ENCODE measurements around the gene MUC4.
"Not testable (repeated sequence)": the region's sequence is repeated elsewhere in the genome, so short reads cannot be mapped to it uniquely, and the experiment has no call there.

MUC4 gene

GRCh38 chr3:195762611-195763010, 49.1 kb downstream of the MUC4 start:
- DNase-seq (ENCODE audit: low read depth in 2 of 2): no peak

GRCh38 chr3:195762249-195762585, 49.5 kb downstream of the MUC4 start:
- no peak for DNase-seq (ENCODE audit: low read depth in 2 of 2)

- DNase-seq (ENCODE audit: low read depth in 2 of 2): no peak
These were observed 50.0 kb downstream of the MUC4 start for GRCh38 chr3:195761567-195762248.

DNA sequence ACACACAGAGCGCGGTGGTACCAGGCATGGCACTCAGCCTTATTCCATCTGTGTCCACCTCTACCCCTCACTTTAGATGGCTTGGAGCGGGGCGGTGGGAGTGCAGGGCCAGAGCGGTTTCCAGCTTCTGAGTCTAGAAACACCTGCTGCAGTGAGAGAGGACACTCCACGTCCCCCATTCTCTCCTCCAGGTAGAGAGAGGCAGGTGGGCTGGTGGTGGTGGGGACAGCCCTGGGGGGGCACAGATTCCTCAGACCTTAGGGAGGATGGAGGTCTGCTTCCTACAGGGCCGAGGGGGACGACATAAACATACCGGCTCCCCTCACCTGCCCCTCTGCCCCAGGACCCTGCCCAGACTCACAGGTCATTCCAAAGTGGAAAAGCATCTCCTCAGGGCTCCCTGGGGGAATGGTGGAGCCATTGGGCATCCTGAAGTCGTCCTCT, 50.6 kb downstream of the MUC4 start:
- DNase-seq (ENCODE audit: low read depth in 2 of 2): no peak

DNA sequence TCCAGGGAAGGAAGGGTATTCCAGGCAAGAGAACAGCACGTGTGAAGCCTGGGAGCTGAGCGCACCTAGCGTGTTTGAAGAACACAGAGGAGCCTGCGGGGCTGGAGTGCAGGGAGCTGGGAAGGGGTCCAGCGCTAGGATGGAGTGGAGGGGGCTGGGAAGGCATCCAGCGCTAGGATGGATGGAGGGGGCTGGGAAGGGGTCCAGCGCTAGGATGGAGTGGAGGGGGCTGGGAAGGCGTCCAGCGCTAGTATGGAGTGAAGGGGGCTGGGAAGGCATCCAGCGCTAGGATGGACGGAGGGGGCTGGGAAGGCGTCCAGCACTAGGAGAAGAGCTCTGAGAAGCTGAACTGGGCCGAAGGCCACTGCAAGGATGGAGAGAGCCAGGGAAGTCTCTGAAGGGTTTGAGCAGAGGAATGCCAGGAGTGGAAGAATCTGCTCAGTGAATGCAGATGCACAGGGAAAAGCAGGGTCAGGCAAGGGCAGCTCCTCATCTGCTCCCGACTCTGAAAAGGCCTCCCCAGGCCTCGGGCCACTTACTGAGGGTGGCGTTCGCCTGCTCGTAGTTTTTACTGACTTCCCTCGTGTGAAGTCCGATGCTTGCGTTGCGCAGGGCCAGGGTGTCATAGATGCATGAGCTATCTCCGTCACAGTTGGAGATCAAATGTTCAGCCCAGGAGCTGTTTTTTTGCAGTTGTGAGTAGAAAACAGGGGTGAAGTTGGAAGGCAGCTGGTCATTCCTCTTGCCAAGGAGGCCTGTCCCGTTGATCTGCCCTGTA, 51.2 kb downstream of the MUC4 start:
- DNase-seq (ENCODE audit: low read depth in 2 of 2): no peak

DNA sequence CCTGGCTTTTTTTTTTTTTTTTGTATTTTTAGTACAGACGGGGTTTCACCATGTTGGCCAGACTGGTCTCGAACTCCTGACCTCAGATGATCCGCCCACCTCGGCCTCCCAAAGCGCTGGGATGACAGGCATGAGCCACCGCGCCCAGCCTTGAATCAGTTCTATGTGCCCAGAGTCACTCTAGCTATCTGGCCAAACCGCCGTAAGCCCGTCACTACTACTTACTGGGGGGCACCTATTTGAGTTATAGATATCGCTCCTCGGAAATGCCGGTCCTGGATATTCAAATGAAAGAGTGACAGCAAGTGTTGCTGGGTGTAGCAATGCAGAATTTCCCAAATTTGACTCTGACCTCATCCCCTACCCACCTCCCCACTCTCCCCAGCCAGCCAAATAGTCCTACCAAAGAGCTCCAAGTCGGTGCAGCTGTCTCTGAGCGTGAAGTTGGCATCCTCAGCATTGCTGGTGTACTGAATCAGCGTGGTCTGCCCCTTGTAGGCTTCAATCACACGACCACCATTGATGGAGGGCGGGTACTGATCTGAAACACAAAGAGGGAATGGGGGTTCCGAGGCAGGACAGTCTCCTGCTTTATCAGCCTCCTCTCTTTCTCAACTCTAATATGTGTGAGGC, 52.9 kb downstream of the MUC4 start:
- no peak for DNase-seq (ENCODE audit: low read depth in 2 of 2)

DNA sequence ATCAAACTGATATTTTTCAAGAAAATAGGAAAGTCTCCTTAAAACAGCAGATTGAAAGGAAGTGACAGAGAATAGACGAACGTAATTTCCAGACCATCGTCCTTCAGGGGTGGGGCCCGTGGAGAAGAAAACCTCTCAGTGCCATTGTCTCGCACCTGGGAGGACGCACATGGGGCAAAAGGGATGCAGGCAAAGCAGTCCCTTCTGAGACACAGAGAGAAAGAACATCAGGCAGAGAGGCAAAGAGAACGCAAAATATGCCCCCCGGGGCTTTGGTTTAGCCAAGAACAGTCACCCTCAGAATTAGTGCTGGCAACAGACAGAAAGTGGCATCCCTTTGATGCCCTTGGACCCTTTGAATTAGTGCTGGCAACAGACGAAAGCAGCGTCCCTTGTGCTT, 53.9 kb downstream of the MUC4 start:
- DNase-seq (ENCODE audit: low read depth in 2 of 2): no peak

DNA sequence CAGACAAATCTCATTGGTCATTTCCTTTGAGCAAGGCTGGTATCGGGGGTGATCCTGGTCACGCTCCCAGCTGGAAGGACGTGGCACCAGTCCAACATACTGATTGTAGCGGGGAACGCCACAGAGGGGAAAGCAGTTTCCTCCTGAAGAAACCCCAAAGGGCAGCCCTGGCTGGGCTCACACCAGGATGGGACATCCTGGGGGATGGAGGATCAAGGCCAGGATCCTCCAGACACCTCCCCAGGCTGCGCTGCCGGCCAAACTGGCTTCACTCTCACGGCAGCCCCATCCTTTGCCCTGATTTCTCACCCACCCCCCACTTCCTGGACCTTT, 54.3 kb downstream of the MUC4 start:
- DNase-seq (ENCODE audit: low read depth in 2 of 2): no peak

GRCh38 chr3:195755791-195756676, 55.7 kb downstream of the MUC4 start:
- DNase-seq (ENCODE audit: low read depth in 2 of 2): peak in 1 of 2 donors; percentile 37

- no peak for DNase-seq (ENCODE audit: low read depth in 2 of 2)
These were observed 56.3 kb downstream of the MUC4 start for GRCh38 chr3:195755391-195755790.

DNA sequence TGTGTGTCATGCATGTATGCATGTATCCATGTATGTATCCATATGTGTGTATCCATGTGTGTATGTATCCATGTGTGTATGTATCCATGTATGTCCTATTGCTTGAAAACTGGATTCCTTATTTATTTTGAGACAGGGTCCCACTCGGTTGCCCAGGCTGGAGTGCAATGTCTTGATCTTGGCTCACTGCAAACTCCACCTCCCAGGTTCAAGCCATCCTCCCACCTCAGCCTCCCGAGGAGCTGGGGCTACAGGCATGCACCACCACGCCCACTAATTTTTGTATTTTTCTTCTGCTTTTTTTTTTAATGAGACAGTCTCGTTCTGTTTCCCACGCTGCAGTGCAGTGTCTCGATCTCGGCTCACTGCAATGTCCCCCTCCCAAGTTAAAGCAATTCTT, 56.8 kb downstream of the MUC4 start:
- no peak for DNase-seq (ENCODE audit: low read depth in 2 of 2)

DNA sequence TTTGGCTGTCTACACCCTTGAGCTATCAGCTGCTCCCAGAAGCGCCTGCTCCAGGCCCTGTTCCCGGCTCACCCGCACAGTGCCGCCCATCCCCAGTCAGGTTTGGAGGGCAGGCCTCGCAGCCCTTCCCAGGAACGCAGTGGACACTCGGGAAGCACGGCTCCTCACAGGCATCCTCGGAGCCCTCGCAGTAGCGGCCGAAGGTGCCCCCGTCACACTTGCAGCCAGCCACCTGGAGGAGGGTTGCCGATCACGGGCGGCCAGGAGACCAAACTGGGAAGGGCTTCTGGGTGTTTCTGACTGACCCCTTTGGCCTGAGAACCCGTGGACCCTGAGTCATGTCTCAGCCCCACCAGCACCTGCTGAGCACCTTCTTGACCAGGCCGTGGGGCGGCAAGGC, 57.6 kb downstream of the MUC4 start:
- no peak for DNase-seq (ENCODE audit: low read depth in 2 of 2)

DNA sequence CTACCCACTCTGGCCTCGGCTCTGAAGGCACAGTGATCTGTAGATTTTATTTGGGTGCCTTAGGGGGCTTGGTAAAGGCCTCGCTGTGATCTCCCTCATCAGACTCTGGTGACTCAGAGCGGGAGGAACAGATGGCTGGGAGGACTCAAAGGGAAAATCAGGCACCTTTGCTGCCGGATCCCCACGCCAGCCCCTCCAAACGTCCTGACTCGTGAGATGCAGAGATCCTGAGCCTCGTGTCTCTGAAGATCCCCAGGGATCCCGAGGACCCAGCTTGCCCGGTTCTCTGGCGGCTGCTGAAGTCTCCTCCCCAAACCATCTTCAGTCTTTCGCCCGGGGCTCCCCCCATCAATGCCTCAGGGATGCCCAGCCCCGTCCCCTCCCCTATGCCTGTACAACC, 58.1 kb downstream of the MUC4 start:
- no peak for DNase-seq (ENCODE audit: low read depth in 2 of 2)

- no peak for DNase-seq (ENCODE audit: low read depth in 2 of 2)
These were observed 59.0 kb downstream of the MUC4 start for GRCh38 chr3:195752546-195753331.

- DNase-seq (ENCODE audit: low read depth in 2 of 2): no peak
These were observed 59.7 kb downstream of the MUC4 start for GRCh38 chr3:195752066-195752465.

- no peak for DNase-seq (ENCODE audit: low read depth in 2 of 2)
These were observed 60.2 kb downstream of the MUC4 start for GRCh38 chr3:195751560-195751959.

DNA sequence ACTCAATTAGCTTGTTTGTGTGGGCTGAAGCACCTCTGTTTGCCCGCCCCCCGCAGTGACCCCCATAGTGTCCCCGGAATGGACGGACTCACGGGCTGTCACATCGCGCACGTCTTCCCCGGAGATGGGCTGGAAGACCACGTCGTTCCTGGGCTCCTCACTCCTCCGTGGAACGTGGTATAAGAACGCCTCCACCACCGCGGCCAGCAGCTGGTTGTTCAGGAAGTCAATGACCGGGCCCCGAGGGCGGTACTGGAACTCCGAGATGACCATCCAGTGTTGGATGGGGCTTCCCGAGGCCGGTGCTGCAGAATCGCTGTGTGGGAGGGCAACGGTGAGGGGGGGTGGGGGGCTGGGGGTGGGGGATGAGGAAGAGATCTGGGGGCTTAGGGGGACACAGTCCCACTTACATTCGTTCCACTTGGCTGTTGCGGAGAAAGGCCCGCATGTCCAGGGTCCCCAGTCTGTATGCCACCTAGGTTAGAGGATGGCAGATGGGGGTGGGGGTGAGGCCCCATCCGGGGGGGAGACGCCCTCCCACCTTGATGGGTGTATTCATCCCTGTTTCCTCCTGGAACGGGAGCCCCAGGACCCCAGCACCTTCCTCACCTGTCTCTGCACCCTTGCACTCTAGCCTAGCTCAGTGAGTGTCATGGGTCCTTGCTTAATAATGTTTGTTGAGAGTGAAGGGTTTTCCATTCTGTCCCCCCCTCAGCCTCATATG, 60.8 kb downstream of the MUC4 start:
- DNase-seq (ENCODE audit: low read depth in 2 of 2): no peak

DNA sequence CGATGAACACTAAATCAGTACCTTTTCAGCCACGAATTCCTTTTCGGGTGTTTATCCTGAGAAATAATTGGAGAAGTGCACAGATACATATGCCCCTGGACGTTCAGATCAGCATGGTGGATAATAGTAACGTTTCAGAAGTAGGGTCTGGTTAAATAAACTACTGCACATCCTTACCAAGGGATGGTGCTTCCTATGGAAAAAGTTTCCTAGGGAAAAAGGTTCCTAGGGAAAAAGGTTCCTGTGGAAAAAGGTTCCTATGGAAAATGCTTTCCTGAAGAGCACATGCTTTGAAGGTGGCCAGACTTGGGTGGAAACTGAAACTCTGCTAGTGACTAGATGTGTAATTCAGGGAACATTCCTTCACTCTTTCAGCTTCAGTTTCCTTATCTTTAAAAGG, 62.6 kb downstream of the MUC4 start:
- DNase-seq (ENCODE audit: low read depth in 2 of 2): not testable (repeated sequence)

DNA sequence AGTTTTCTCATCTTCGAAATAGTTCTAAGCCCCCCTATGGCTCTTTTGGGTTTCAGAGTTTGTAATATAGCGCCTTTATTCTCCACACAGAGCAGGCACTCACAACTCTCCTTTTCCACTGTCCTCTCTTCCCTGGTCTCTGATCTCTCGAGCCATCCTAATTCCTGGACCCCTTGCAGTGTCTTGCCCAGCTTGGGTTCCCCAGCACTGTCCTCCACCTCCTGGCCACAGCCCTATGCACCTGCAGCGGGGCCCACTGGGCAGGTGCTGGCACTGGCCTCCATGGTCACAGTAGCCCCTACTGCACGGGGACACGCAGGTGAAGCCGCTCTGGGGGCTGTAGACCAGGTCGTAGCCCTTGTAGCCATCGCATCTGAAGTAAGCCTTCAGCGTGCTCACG, 63.1 kb downstream of the MUC4 start:
- no peak for DNase-seq (ENCODE audit: low read depth in 2 of 2)

DNA sequence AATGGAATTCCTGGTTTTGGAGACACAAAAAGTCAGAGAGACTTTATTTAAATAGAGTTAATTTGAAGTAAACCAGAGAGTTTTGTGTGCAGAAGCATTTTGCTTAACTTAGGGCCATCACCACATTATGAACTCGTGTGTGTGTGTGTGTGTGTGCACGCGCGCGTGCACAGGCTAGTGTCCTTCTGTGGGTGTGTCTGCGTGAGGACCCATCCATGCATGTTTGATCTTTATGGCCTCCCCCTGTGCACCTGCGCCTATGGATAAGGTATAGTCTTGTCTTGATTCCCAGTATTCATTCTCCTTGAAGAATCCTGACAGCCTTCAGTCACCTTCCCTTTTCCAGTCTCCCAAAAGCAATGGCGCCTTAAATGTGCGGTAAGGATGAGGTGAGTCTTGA, 65.0 kb downstream of the MUC4 start:
- no peak for DNase-seq (ENCODE audit: low read depth in 2 of 2)

- no peak for DNase-seq (ENCODE audit: low read depth in 2 of 2)
These were observed 65.4 kb downstream of the MUC4 start for GRCh38 chr3:195746346-195746745.
